ENCODE results near the gene TGFBR3.

The TGFBR3 gene

DNA sequence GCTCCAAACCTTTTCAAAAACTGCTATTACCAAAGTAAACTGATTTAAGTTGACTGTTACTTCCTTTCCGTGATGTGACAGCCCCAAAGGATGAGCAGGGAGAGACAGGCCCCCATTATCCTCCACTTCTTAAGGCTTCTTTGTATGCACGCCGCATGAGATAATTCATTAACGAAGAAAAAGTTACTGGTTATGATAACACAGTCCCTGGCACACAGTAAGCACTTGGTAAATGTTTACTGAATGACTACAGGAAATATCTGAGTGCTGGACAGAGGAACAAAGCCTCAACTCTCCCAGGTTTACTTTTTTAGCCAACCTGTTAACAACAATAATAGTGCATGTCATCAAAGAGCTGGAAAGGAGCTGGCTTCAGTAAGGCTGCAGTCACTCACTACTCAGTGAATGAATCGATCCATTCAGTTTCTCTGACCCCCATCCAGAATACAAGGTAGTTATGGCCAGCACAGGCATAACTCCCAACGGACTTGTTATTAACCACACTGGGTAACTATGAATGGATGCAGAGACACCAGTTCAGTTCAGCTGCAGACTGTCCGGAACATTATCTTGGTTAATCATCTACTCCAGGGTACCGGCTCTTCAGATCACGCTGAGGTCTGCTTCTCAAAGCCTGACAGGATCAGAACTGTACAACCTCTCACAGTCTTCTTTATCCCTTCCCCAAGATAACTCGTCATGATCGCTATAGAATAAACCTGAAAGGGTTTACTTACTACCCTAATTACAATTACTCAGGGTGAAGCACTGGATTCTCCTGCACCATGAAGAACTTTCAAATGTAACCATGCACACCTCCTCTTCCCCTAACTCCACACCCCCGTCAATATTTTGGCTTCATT lies 58.3 kb downstream of the TGFBR3 start:
- WGBS (ENCODE audit: insufficient coverage), result 93% methylated on average over 11 of the region's 12 CpGs
- peaks cover 0 to 3% (median 0%) of the 10 kb centered on the region in 5 experiments for H3K27me3 ChIP-seq (replicated peaks in 2 of 5; ENCODE audit: control insufficient read depth in 4 of 5, insufficient read depth in 5 of 5, low read length in 4 of 5)
- DNase-seq, result no peak
- ChIA-PET CTCF (no interaction called here), POLR2A (no interaction called here)
- H3K4me3 ChIP-seq (ENCODE audit: control insufficient read depth in 1 of 7, extremely low read depth in 1 of 7, insufficient read depth in 4 of 7, low read depth in 2 of 7, low read length in 6 of 7), result no peak overlapping the region
- no peak overlapping the region for H3K27ac ChIP-seq (ENCODE audit: insufficient read depth in 1 of 2, low read depth in 1 of 2, low read length in 2 of 2, poor library complexity in 1 of 2, severe bottlenecking in 2 of 2)
- H3K9me3 ChIP-seq (ENCODE audit: control extremely low read depth in 1 of 5, control insufficient read depth in 4 of 5, insufficient read depth in 2 of 5, low read depth in 1 of 5, low read length in 4 of 5), result no peaks in the 10 kb centered on the region
- H3K4me1 ChIP-seq (ENCODE audit: control extremely low read depth in 1 of 4, control insufficient read depth in 4 of 4, insufficient read depth in 4 of 4, low read length in 3 of 4), result peaks cover 0 to 12% (median 9%) of the 10 kb centered on the region in 4 experiments
- no peaks in the 10 kb centered on the region for H3K36me3 ChIP-seq (ENCODE audit: control insufficient read depth in 4 of 4, insufficient read depth in 4 of 4, low read length in 3 of 4)

DNA sequence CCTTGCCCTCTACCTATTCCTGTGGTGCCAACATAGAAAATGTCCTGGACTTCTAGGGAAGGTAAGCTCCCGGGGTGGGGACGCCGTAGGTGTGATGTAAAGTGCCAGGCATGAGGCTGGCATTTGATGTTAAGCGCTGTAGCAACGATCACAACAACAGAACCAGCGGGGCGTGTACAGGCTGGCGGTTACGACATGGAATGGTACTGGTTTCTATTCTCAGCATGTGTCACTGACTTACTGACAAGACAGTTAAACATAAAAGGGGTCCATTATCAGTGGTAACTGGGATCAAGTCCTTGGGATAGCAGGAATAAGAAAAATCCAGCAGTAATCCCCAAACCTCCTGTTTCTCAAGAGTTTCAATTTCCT lies 58.9 kb downstream of the TGFBR3 start:
- CTCF ChIA-PET, result no interaction called here
- DNase-seq, result no peak
- WGBS (ENCODE audit: insufficient coverage), result over 99% methylated on average over 8 of the region's 9 CpGs
- Histone ChIP-seq H3K27ac (ENCODE audit: insufficient read depth in 1 of 2, low read depth in 1 of 2, low read length in 2 of 2, poor library complexity in 1 of 2, severe bottlenecking in 2 of 2) (no peak overlapping the region), H3K4me1 (ENCODE audit: control extremely low read depth in 1 of 4, control insufficient read depth in 4 of 4, insufficient read depth in 4 of 4, low read length in 3 of 4) (peaks cover 0 to 12% (median 9%) of the 10 kb centered on the region in 4 experiments), H3K9me3 (ENCODE audit: control extremely low read depth in 1 of 5, control insufficient read depth in 4 of 5, insufficient read depth in 2 of 5, low read depth in 1 of 5, low read length in 4 of 5) (no peaks in the 10 kb centered on the region), H3K36me3 (ENCODE audit: control insufficient read depth in 4 of 4, insufficient read depth in 4 of 4, low read length in 3 of 4) (no peaks in the 10 kb centered on the region), H3K27me3 (replicated peaks in 2 of 5; ENCODE audit: control insufficient read depth in 4 of 5, insufficient read depth in 5 of 5, low read length in 4 of 5) (peaks cover 0 to 3% (median 0%) of the 10 kb centered on the region in 5 experiments), H3K4me3 (ENCODE audit: control insufficient read depth in 1 of 7, extremely low read depth in 1 of 7, insufficient read depth in 4 of 7, low read depth in 2 of 7, low read length in 6 of 7) (no peak overlapping the region)
- POLR2A ChIA-PET, result no interaction called here

DNA sequence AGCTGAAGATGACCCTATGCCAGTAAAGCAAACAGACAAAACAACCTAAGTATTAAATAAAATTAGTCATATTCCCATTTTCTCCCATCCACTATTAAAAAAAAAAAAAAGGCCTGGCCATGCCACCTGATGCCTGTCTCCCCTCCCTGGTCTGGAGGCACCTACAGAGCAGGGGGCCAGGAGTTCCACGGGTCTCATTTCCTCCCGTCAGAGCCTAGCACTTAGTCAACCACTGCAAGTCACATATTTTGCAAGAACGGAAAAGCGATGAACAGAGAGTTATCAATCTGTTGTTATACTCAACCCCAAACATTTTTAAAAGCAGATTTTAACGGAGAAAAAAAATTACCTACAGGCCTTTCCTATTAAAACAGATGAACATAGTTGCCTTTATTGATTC lies 59.3 kb downstream of the TGFBR3 start:
- ChIA-PET CTCF (no interaction called here), POLR2A (no interaction called here)
- no peaks in the 10 kb centered on the region for H3K36me3 ChIP-seq (ENCODE audit: control insufficient read depth in 4 of 4, insufficient read depth in 4 of 4, low read length in 3 of 4)
- WGBS (ENCODE audit: insufficient coverage), result 89% methylated on average over 4 of the region's 5 CpGs
- no peak overlapping the region for H3K4me3 ChIP-seq (ENCODE audit: control insufficient read depth in 1 of 7, extremely low read depth in 1 of 7, insufficient read depth in 4 of 7, low read depth in 2 of 7, low read length in 6 of 7)
- H3K9me3 ChIP-seq (ENCODE audit: control extremely low read depth in 1 of 5, control insufficient read depth in 4 of 5, insufficient read depth in 2 of 5, low read depth in 1 of 5, low read length in 4 of 5), result no peaks in the 10 kb centered on the region
- no peak overlapping the region for H3K27ac ChIP-seq (ENCODE audit: insufficient read depth in 1 of 2, low read depth in 1 of 2, low read length in 2 of 2, poor library complexity in 1 of 2, severe bottlenecking in 2 of 2)
- peaks cover 0 to 3% (median 0%) of the 10 kb centered on the region in 5 experiments for H3K27me3 ChIP-seq (replicated peaks in 2 of 5; ENCODE audit: control insufficient read depth in 4 of 5, insufficient read depth in 5 of 5, low read length in 4 of 5)
- DNase-seq, result no peak
- peaks cover 0 to 12% (median 9%) of the 10 kb centered on the region in 4 experiments for H3K4me1 ChIP-seq (ENCODE audit: control extremely low read depth in 1 of 4, control insufficient read depth in 4 of 4, insufficient read depth in 4 of 4, low read length in 3 of 4)

DNA sequence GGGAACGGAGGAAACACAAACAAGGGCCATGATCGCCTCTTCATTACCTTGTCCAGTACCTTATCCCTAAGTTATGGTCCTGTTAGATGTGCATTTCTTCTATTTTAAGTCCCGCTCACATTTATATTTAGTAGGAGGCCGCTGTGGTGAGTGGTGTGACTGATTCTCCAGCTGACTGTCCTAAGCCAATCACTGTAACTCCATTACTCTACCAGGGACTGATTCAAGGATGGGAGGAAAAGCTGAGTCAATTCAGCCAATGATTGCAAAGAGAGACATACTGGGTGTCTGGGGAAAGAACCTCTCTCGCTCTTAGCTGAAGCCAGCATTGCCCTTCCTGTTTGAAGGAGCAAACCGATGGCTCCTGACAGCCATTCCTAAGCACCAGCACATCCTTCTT lies 59.7 kb downstream of the TGFBR3 start:
- no peak for DNase-seq
- H3K27ac ChIP-seq (ENCODE audit: insufficient read depth in 1 of 2, low read depth in 1 of 2, low read length in 2 of 2, poor library complexity in 1 of 2, severe bottlenecking in 2 of 2), result no peak overlapping the region
- H3K4me1 ChIP-seq (ENCODE audit: control extremely low read depth in 1 of 4, control insufficient read depth in 4 of 4, insufficient read depth in 4 of 4, low read length in 3 of 4), result peaks cover 0 to 12% (median 9%) of the 10 kb centered on the region in 4 experiments
- ChIA-PET CTCF (interaction anchor here (0.6 kb wide), 1 partner anchor 102 kb away, joined by 4 read pairs; no protein-coding TSS in a partner anchor), POLR2A (no interaction called here)
- no peak overlapping the region for H3K4me3 ChIP-seq (ENCODE audit: control insufficient read depth in 1 of 7, extremely low read depth in 1 of 7, insufficient read depth in 4 of 7, low read depth in 2 of 7, low read length in 6 of 7)
- no peaks in the 10 kb centered on the region for H3K36me3 ChIP-seq (ENCODE audit: control insufficient read depth in 4 of 4, insufficient read depth in 4 of 4, low read length in 3 of 4)
- peaks cover 0 to 3% (median 0%) of the 10 kb centered on the region in 5 experiments for H3K27me3 ChIP-seq (replicated peaks in 2 of 5; ENCODE audit: control insufficient read depth in 4 of 5, insufficient read depth in 5 of 5, low read length in 4 of 5)
- H3K9me3 ChIP-seq (ENCODE audit: control extremely low read depth in 1 of 5, control insufficient read depth in 4 of 5, insufficient read depth in 2 of 5, low read depth in 1 of 5, low read length in 4 of 5), result no peaks in the 10 kb centered on the region
- WGBS (ENCODE audit: insufficient coverage), result 100% methylated on average over 2 of the region's 6 CpGs

DNA sequence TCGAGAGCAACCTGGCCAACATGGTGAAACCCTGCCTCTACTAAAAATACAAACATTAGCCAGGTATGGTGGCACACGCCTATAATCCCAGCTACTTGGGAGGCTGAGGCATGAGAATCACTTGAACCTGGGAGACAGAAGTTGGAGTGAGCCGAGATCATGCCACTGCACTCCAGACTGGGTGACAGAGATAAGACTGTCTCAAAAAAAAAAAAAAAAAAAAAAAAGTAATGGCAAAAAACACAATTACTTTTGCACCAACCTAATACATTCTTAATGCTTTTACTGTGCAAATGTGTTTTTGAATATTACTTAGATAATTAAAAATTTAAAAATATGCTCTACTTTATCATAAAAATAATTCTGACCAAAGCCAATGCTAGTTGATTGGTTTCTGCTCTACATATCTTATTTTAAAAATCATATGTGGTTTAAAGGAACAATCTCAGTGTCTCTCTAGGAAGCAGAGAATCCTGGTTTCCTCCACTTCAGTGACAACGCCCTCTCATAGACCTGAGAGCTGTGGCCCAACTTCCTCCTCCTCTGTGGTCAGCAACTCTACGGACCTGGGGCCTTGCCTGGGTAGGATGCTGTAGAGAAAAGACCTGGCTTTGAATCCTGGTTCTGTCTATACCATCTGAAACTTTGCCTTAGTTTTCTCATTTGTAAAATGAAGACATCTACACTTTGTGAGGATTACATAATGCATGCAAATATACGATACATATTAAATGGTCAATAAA lies 64.7 kb downstream of the TGFBR3 start:
- peaks cover 0 to 3% (median 0%) of the 10 kb centered on the region in 5 experiments for H3K27me3 ChIP-seq (replicated peaks in 2 of 5; ENCODE audit: control insufficient read depth in 4 of 5, insufficient read depth in 5 of 5, low read length in 4 of 5)
- H3K27ac ChIP-seq (ENCODE audit: insufficient read depth in 1 of 2, low read depth in 1 of 2, low read length in 2 of 2, poor library complexity in 1 of 2, severe bottlenecking in 2 of 2), result no peak overlapping the region
- POLR2A ChIA-PET, result no interaction called here
- 100% methylated on average over 2 of the region's 6 CpGs for WGBS (ENCODE audit: insufficient coverage)
- no peaks in the 10 kb centered on the region for H3K36me3 ChIP-seq (ENCODE audit: control insufficient read depth in 4 of 4, insufficient read depth in 4 of 4, low read length in 3 of 4)
- DNase-seq, result no peak
- H3K4me1 ChIP-seq (ENCODE audit: control extremely low read depth in 1 of 4, control insufficient read depth in 4 of 4, insufficient read depth in 4 of 4, low read length in 3 of 4), result no peaks in the 10 kb centered on the region
- no peaks in the 10 kb centered on the region for H3K9me3 ChIP-seq (ENCODE audit: control extremely low read depth in 1 of 5, control insufficient read depth in 4 of 5, insufficient read depth in 2 of 5, low read depth in 1 of 5, low read length in 4 of 5)
- no peak overlapping the region for H3K4me3 ChIP-seq (ENCODE audit: control insufficient read depth in 1 of 7, extremely low read depth in 1 of 7, insufficient read depth in 4 of 7, low read depth in 2 of 7, low read length in 6 of 7)
- CTCF ChIA-PET, result no interaction called here

DNA sequence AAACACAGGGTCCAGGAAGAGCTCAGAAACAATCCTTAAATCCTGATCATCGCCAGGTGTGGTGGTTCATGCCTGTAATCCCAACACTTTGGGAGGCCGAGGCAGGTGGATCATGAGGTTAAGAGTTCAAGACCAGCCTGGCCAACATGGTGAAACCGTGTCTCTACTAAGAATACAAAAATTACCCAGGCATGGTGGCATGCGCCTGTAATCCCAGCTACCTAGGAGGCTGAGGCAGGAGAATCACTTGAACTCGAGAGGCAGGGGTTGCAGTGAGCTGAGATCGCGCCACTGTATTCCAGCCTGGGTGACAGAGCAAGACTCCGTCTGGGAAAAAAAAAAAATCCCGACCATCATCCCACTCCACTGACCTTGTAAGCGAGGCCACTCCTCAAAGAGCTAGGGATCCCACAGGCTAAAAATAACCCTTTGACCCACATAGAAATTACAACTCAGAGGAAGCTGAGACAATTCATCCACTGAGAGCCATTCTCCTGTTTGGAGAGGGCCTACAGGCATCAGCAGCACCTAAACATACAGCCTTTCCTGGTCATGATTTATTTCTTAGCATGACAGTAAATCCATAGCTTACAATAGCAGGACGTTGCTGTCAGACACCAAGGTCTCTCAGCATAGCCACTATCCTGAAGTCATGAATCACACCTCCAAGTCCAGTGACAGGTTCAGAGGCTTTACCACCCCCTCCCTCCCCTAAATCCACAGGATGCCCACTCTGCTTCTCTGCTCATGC lies 66.7 kb downstream of the TGFBR3 start:
- ChIA-PET POLR2A (interaction anchor here (0.5 to 0.6 kb wide), 2 partner anchors 16 to 82 kb away, joined by 3 to 5 read pairs; no protein-coding TSS in a partner anchor), CTCF (no interaction called here)
- DNase-seq, result no peak
- Histone ChIP-seq H3K27ac (ENCODE audit: insufficient read depth in 1 of 2, low read depth in 1 of 2, low read length in 2 of 2, poor library complexity in 1 of 2, severe bottlenecking in 2 of 2) (no peak overlapping the region), H3K27me3 (replicated peaks in 2 of 5; ENCODE audit: control insufficient read depth in 4 of 5, insufficient read depth in 5 of 5, low read length in 4 of 5) (no peaks in the 10 kb centered on the region), H3K4me1 (ENCODE audit: control extremely low read depth in 1 of 4, control insufficient read depth in 4 of 4, insufficient read depth in 4 of 4, low read length in 3 of 4) (no peaks in the 10 kb centered on the region), H3K4me3 (ENCODE audit: control insufficient read depth in 1 of 7, extremely low read depth in 1 of 7, insufficient read depth in 4 of 7, low read depth in 2 of 7, low read length in 6 of 7) (no peak overlapping the region), H3K9me3 (ENCODE audit: control extremely low read depth in 1 of 5, control insufficient read depth in 4 of 5, insufficient read depth in 2 of 5, low read depth in 1 of 5, low read length in 4 of 5) (no peaks in the 10 kb centered on the region), H3K36me3 (ENCODE audit: control insufficient read depth in 4 of 4, insufficient read depth in 4 of 4, low read length in 3 of 4) (no peaks in the 10 kb centered on the region)
- WGBS (ENCODE audit: insufficient coverage), result 95% methylated on average over 8 of the region's 11 CpGs

DNA sequence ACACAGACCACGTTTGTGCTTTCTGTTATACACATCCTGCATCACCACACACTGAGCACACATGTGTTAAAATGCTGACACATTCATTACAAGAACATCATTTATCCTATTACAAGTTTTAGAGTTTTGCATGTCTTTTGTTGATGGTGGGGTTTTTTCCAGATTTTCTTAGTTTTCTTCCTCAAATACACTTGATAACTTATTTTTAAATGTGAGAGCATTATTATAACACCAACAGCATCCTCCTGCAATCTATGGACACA lies 67.3 kb downstream of the TGFBR3 start:
- Histone ChIP-seq H3K9me3 (ENCODE audit: control extremely low read depth in 1 of 5, control insufficient read depth in 4 of 5, insufficient read depth in 2 of 5, low read depth in 1 of 5, low read length in 4 of 5) (no peaks in the 10 kb centered on the region), H3K4me1 (ENCODE audit: control extremely low read depth in 1 of 4, control insufficient read depth in 4 of 4, insufficient read depth in 4 of 4, low read length in 3 of 4) (no peaks in the 10 kb centered on the region), H3K36me3 (ENCODE audit: control insufficient read depth in 4 of 4, insufficient read depth in 4 of 4, low read length in 3 of 4) (no peaks in the 10 kb centered on the region), H3K4me3 (ENCODE audit: control insufficient read depth in 1 of 7, extremely low read depth in 1 of 7, insufficient read depth in 4 of 7, low read depth in 2 of 7, low read length in 6 of 7) (no peak overlapping the region), H3K27me3 (replicated peaks in 2 of 5; ENCODE audit: control insufficient read depth in 4 of 5, insufficient read depth in 5 of 5, low read length in 4 of 5) (no peaks in the 10 kb centered on the region), H3K27ac (ENCODE audit: insufficient read depth in 1 of 2, low read depth in 1 of 2, low read length in 2 of 2, poor library complexity in 1 of 2, severe bottlenecking in 2 of 2) (no peak overlapping the region)
- DNase-seq, result no peak
- ChIA-PET POLR2A (no interaction called here), CTCF (no interaction called here)
- WGBS (ENCODE audit: insufficient coverage), result no CpG with 5 or more reads among the region's 1 CpG

All from common myeloid progenitor, CD34-positive (primary cell).